Neural cell (in vitro differentiated cells): ENCODE results near the gene ARHGAP42. TPM values are rescaled to one million over a fixed set of nuclear protein-coding genes. Genes with fewer than 3 reads are reported as not detected.
"Not testable (repeated sequence)": the region's sequence is repeated elsewhere in the genome, so short reads cannot be mapped to it uniquely, and the experiment has no call there.

Experiments used
- H2AFZ ChIP-seq: fragments of 200-600, 300-800 bp; sonication (generic), shearing (Covaris generic); 2 replicates; pipeline ENCODE4 v1.6.0; 2014; ENCODE audit warnings: low read depth, mild to moderate bottlenecking, antibody characterized with exemption, low read length, moderate library complexity
- H3F3A ChIP-seq: fragments of 200-600 bp; shearing (Covaris generic); 2 replicates; pipeline ENCODE4 v1.6.1; 2016; ENCODE audit warnings: mild to moderate bottlenecking, moderate library complexity, mixed read lengths, antibody characterized with exemption, low read length; ENCODE audit not compliant: insufficient read depth, poor library complexity, severe bottlenecking
- H3K27ac ChIP-seq: fragments of 200-600, 300-800 bp; sonication (generic), shearing (Covaris generic); 2 replicates; pipeline ENCODE4 v1.5.1; 2014; ENCODE audit warnings: mild to moderate bottlenecking, low read length, moderate library complexity
- H3K27me3 ChIP-seq: fragments of 300-800, 200-600 bp; sonication (generic), shearing (Covaris generic); 2 replicates; pipeline ENCODE4 v1.6.0; 2014; ENCODE audit warnings: mild to moderate bottlenecking, low read depth, low read length, moderate library complexity; ENCODE audit not compliant: insufficient read depth
- H3K36me3 ChIP-seq: fragments of 300-800, 200-600 bp; sonication (generic), shearing (Covaris generic); 2 replicates; pipeline ENCODE4 v1.5.1; 2014; ENCODE audit warnings: mild to moderate bottlenecking, antibody characterized with exemption, low read length, moderate library complexity; ENCODE audit not compliant: insufficient read depth
- H3K4me2 ChIP-seq: fragments of 300-800, 200-600 bp; sonication (generic), shearing (Covaris generic); 2 replicates; pipeline ENCODE4 v1.6.0; 2014; ENCODE audit warnings: mild to moderate bottlenecking, low read length
- H3K4me3 ChIP-seq: fragments of 300-800, 200-600 bp; sonication (generic), shearing (Covaris generic); 2 replicates; pipeline ENCODE4 v1.5.1; 2014; ENCODE audit warnings: mild to moderate bottlenecking, low read length, moderate library complexity
- H3K79me2 ChIP-seq: fragments of 200-600 bp; shearing (Covaris generic); replicated peaks from 2 replicates; pipeline ENCODE4 v1.6.0; 2014; ENCODE audit warnings: mild to moderate bottlenecking, low read length, moderate library complexity; ENCODE audit not compliant: insufficient read depth
- H3K9ac ChIP-seq: fragments of 300-800, 200-600 bp; sonication (generic), shearing (Covaris generic); 2 replicates; pipeline ENCODE4 v1.6.1; 2016; ENCODE audit warnings: mild to moderate bottlenecking, low read length, mixed read lengths
- H3K9me2 ChIP-seq: fragments of 200-600 bp; shearing (Covaris generic); 2 replicates; pipeline ENCODE4 v1.6.1; 2016; ENCODE audit warnings: mild to moderate bottlenecking, low read length, mixed read lengths; ENCODE audit not compliant: insufficient read depth
- H3K9me3 ChIP-seq: fragments of 200-600, 300-800 bp; sonication (generic), shearing (Covaris generic); 2 replicates; pipeline ENCODE4 v1.6.1; 2016; ENCODE audit warnings: mild to moderate bottlenecking, mixed run types, low read length, moderate library complexity, mixed read lengths
- H4K20me1 ChIP-seq: fragments of 200-600 bp; shearing (Covaris generic); 2 replicates; pipeline ENCODE4 v1.6.1; 2016; ENCODE audit warnings: mild to moderate bottlenecking, mixed run types; ENCODE audit not compliant: insufficient read depth
- EP300 ChIP-seq: fragments of 450-650 bp; conservative IDR thresholded peaks from 2 replicates; pipeline ENCODE4 v1.6.1; 2014; ENCODE audit warnings: antibody characterized with exemption, mild to moderate bottlenecking, moderate library complexity; ENCODE audit not compliant: poor library complexity, severe bottlenecking
- MXI1 ChIP-seq: fragments of 450-650 bp; conservative IDR thresholded peaks from 2 replicates; pipeline ENCODE4 v1.6.1; 2014; ENCODE audit warnings: antibody characterized with exemption, mild to moderate bottlenecking; ENCODE audit not compliant: poor library complexity, severe bottlenecking
- POLR2AphosphoS5 ChIP-seq: IDR thresholded peaks from 2 replicates; pipeline ENCODE4 v1.6.1; 2012
- REST ChIP-seq: IDR thresholded peaks from 2 replicates; pipeline ENCODE4 v1.6.1; 2012; ENCODE audit warnings: borderline replicate concordance
- polyA plus RNA-seq: library from polyadenylated mRNA; depleted of rRNA; stranded (reverse); fragments of >200 nt; gene quantifications from 2 replicates; pipeline ENCODE4 v1.2.3, GENCODE V29; 2014
- TF ChIP-seq, protein P1 (sequence below): fragments of 450-650 bp; IDR thresholded peaks from 2 replicates; pipeline ENCODE4 v1.5.1; 2014; ENCODE audit warnings: antibody characterized with exemption, mild to moderate bottlenecking, moderate library complexity; ENCODE audit not compliant: poor library complexity, severe bottlenecking

The ARHGAP42 gene
- polyA plus RNA-seq, 1 donor from 2014 or later: 0.64 TPM

DNA sequence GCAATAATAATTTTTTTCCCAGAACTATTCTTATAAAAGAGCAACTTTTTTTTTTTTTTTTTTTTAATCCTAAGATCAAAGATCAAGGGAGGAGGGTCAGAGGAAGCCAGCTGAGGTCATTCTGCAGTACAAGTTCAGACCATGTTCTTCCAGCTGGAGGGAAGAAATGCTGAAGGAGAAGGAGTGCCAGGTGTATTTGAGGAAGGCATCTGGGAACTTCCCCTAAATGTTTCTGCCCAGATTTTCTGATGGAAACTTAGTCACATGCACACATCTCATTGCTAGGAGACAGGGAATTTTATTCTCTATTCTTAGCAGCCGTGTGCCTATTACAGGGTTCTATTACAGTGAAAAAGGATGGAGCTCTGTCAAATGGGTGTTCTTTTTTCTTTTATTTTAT is 208.4 kb downstream of the ARHGAP42 start:
- Histone ChIP-seq H3K4me3 (no peak overlapping the region), H3K36me3 (no peaks in the 10 kb centered on the region), H3F3A (no peaks in the 10 kb centered on the region), H3K27me3 (no peaks in the 10 kb centered on the region), H3K27ac (no peak overlapping the region), H3K4me2 (no peak overlapping the region), H3K9me2 (no peaks in the 10 kb centered on the region), H3K9me3 (no peaks in the 10 kb centered on the region), H4K20me1 (no peaks in the 10 kb centered on the region), H3K79me2 (no peaks in the 10 kb centered on the region), H2AFZ (no peak overlapping the region), H3K9ac (no peak overlapping the region)
- TF ChIP-seq REST: no peak
- no peak for TF ChIP-seq MXI1
- TF ChIP-seq, protein P1, sequence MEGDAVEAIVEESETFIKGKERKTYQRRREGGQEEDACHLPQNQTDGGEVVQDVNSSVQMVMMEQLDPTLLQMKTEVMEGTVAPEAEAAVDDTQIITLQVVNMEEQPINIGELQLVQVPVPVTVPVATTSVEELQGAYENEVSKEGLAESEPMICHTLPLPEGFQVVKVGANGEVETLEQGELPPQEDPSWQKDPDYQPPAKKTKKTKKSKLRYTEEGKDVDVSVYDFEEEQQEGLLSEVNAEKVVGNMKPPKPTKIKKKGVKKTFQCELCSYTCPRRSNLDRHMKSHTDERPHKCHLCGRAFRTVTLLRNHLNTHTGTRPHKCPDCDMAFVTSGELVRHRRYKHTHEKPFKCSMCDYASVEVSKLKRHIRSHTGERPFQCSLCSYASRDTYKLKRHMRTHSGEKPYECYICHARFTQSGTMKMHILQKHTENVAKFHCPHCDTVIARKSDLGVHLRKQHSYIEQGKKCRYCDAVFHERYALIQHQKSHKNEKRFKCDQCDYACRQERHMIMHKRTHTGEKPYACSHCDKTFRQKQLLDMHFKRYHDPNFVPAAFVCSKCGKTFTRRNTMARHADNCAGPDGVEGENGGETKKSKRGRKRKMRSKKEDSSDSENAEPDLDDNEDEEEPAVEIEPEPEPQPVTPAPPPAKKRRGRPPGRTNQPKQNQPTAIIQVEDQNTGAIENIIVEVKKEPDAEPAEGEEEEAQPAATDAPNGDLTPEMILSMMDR: no peak
- TF ChIP-seq POLR2AphosphoS5: no peak
- no peak for TF ChIP-seq EP300

DNA sequence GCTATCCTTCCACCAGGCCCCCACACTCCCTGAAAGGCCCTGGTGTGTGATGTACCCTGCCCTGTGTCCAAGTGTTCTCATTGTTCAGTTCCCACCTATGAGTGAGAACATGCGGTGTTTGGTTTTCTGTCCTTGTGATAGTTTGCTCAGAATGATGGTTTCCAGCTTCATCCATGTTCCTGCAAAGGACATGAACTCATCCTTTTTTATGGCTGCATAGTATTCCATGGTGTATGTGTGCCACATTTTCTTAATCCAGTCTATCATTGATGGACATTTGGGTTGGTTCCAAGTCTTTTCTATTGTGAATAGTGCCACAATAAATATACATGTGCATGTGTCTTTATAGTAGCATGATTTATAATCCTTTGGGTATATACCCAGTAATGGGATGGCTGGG is 208.9 kb downstream of the ARHGAP42 start:
- not testable (repeated sequence) for H3K9ac ChIP-seq, H3K36me3 ChIP-seq, H3K27ac ChIP-seq, H3K9me2 ChIP-seq, H3K27me3 ChIP-seq, H3F3A ChIP-seq, H2AFZ ChIP-seq, H4K20me1 ChIP-seq, H3K4me3 ChIP-seq, H3K9me3 ChIP-seq, H3K79me2 ChIP-seq, H3K4me2 ChIP-seq

DNA sequence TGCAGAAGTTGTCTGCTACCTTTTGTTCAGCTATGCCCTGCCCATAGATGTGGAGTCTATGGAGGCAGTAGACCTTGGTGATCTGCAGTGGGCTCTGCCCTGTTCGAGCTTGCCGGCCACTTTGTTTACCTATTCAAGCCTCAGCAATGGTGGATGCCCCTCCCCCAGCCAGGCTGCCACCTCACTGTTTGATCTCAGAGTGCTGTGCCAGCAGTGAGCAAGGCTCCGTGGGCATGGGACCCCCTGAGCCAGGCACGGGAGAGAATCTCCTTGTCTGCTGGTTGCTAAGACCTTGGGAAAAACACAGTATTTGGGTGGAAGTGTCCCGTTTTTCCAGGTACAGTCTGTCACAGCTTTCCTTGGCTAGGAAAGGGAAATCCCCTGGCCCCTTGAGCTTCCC is 214.4 kb downstream of the ARHGAP42 start:
- not testable (repeated sequence) for H2AFZ ChIP-seq, H3K36me3 ChIP-seq, H4K20me1 ChIP-seq, H3K79me2 ChIP-seq, H3K4me3 ChIP-seq, H3K27me3 ChIP-seq, H3F3A ChIP-seq, H3K9ac ChIP-seq, H3K9me3 ChIP-seq, H3K9me2 ChIP-seq, H3K27ac ChIP-seq, H3K4me2 ChIP-seq
